WTC11 (cell line): ENCODE data around the gene STK24.

Source experiments
- AFF4 ChIP-seq: sonication (generic); formaldehyde crosslinking; IDR thresholded peaks from 2 replicates; pipeline ENCODE4 v1.8.1; 2023; ENCODE audit warnings: mild to moderate bottlenecking, missing genetic modification reagents, borderline replicate concordance
- CTCF ChIP-seq: fragments of 200-600 bp; IDR thresholded peaks from 2 replicates; pipeline ENCODE4 v1.8.0; 2022; ENCODE audit warnings: antibody characterized with exemption
- ELF4 ChIP-seq: sonication (generic); formaldehyde crosslinking; IDR thresholded peaks from 2 replicates; pipeline ENCODE4 v1.8.1; 2022; ENCODE audit warnings: low read depth, mild to moderate bottlenecking, moderate library complexity, missing genetic modification reagents
- FOXJ3 ChIP-seq: sonication (generic); formaldehyde crosslinking; IDR thresholded peaks from 2 replicates; pipeline ENCODE4 v1.9.0; 2021; ENCODE audit warnings: missing genetic modification reagents, mild to moderate bottlenecking, borderline replicate concordance
- JUN ChIP-seq: sonication (generic); formaldehyde crosslinking; IDR thresholded peaks from 2 replicates; pipeline ENCODE4 v1.8.0; 2023; ENCODE audit warnings: mild to moderate bottlenecking, missing genetic modification reagents
- KAT7 ChIP-seq: sonication (generic); formaldehyde crosslinking; IDR thresholded peaks from 2 replicates; pipeline ENCODE4 v1.8.1; 2023; ENCODE audit warnings: missing genetic modification reagents, mild to moderate bottlenecking, borderline replicate concordance
- NR2C2 ChIP-seq: sonication (generic); formaldehyde crosslinking; IDR thresholded peaks from 2 replicates; pipeline ENCODE4 v1.8.0; 2022; ENCODE audit warnings: mild to moderate bottlenecking, missing genetic modification reagents
- RORB ChIP-seq: fragments of 250-450 bp; sonication (Bioruptor Pico); IDR thresholded peaks from 2 replicates; pipeline ENCODE4 v1.9.0; 2021; ENCODE audit warnings: mild to moderate bottlenecking
- ZBTB21 ChIP-seq: sonication (generic); formaldehyde crosslinking; IDR thresholded peaks from 2 replicates; pipeline ENCODE4 v1.8.1; 2023; ENCODE audit warnings: mild to moderate bottlenecking, missing genetic modification reagents, borderline replicate concordance
- ZNF317 ChIP-seq: sonication (generic); formaldehyde crosslinking; IDR thresholded peaks from 2 replicates; pipeline ENCODE4 v1.8.1; 2023; ENCODE audit warnings: low read depth, mild to moderate bottlenecking, moderate library complexity, missing genetic modification reagents, borderline replicate concordance
- ZNF416 ChIP-seq: fragments of 250-450 bp; sonication (Bioruptor Pico); IDR thresholded peaks from 2 replicates; pipeline ENCODE4 v1.9.0; 2021; ENCODE audit warnings: mild to moderate bottlenecking, inconsistent platforms
- TF ChIP-seq, protein P1 (sequence below): fragments of 250-450 bp; sonication (Bioruptor Pico); IDR thresholded peaks from 2 replicates; pipeline ENCODE4 v2.1.2; 2022; ENCODE audit warnings: mild to moderate bottlenecking, moderate library complexity
- TF ChIP-seq, protein P2 (sequence below): sonication (generic); formaldehyde crosslinking; IDR thresholded peaks from 2 replicates; pipeline ENCODE4 v1.8.0; 2022; ENCODE audit warnings: mild to moderate bottlenecking, missing genetic modification reagents
- TF ChIP-seq, protein P3 (sequence below): sonication (generic); formaldehyde crosslinking; IDR thresholded peaks from 2 replicates; pipeline ENCODE4 v1.8.0; 2022; ENCODE audit warnings: mild to moderate bottlenecking, missing genetic modification reagents

DNA sequence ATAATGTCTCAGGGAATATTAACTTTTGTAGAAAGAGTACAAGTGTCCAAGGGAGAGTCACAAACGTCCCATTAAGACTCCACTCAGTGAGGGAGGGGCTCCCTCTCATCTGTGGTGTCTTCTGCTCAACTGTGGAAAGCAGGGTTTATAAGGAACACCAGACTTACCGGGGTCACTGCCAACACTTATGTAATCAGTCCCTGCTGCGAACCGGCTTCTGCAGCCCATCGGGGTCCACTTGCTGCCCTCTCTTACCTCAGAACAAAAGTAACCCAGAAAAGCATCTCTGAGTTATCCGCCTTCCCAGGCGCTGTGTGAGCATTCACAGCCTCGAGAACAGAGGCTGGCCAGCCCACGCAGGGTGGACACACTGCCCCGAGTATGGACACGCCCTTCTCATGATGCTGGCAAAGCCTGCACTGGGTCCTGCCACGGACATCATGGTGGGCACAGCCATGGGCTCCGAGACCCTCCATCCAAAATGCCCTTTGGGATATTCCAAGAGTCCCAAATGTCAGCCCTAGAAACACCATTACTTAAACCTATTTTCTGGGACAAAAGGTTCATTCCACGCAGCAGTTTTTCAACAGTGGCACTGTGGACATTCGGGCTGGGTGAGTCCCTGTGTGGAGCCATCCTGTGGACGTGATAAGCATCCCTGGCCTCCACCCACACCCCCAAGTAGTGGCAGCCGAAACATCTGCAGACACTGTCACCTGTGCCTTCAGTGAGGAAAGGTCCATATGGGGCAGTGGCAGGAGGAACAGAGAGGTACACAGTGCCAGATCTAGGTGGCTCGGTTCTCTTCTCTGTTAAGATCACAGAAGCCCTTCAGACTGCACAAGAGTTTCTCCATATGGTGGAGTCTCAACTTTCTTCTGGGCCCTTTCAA, 63.9 kb downstream of the STK24 start:
- TF ChIP-seq CTCF = no peak
- TF ChIP-seq ZBTB21 (CRISPR knock-in tag) = no peak
- no peak for TF ChIP-seq ZNF317 (CRISPR knock-in tag)
- TF ChIP-seq, protein P1, sequence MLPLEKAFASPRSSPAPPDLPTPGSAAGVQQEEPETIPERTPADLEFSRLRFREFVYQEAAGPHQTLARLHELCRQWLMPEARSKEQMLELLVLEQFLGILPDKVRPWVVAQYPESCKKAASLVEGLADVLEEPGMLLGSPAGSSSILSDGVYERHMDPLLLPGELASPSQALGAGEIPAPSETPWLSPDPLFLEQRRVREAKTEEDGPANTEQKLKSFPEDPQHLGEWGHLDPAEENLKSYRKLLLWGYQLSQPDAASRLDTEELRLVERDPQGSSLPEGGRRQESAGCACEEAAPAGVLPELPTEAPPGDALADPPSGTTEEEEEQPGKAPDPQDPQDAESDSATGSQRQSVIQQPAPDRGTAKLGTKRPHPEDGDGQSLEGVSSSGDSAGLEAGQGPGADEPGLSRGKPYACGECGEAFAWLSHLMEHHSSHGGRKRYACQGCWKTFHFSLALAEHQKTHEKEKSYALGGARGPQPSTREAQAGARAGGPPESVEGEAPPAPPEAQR (CRISPR knock-in tag) = no peak
- no peak for TF ChIP-seq FOXJ3
- TF ChIP-seq JUN = no peak
- no peak for TF ChIP-seq NR2C2 (CRISPR knock-in tag)
- TF ChIP-seq, protein P2, sequence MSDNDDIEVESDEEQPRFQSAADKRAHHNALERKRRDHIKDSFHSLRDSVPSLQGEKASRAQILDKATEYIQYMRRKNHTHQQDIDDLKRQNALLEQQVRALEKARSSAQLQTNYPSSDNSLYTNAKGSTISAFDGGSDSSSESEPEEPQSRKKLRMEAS (CRISPR knock-in tag) = no peak
- TF ChIP-seq, protein P3, sequence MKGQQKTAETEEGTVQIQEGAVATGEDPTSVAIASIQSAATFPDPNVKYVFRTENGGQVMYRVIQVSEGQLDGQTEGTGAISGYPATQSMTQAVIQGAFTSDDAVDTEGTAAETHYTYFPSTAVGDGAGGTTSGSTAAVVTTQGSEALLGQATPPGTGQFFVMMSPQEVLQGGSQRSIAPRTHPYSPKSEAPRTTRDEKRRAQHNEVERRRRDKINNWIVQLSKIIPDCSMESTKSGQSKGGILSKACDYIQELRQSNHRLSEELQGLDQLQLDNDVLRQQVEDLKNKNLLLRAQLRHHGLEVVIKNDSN (CRISPR knock-in tag) = no peak
- no peak for TF ChIP-seq RORB (CRISPR knock-in tag)
- no peak for TF ChIP-seq ELF4 (CRISPR knock-in tag)
- no peak for TF ChIP-seq KAT7 (CRISPR knock-in tag)
- no peak for TF ChIP-seq AFF4 (CRISPR knock-in tag)
- TF ChIP-seq ZNF416 (CRISPR knock-in tag) = no peak
